HCT116 (cell line): ENCODE data around the gene KMT2E. TPM values are rescaled to one million over a fixed set of nuclear protein-coding genes. Genes with fewer than 3 reads are reported as not detected.

Source experiments
- ATAC-seq: fragments of 200-7000 bp; cut with Tn5 transposase; 2 replicates; pipeline ENCODE4 v1.9.1; 2020; ENCODE audit warnings: mild to moderate bottlenecking, moderate library complexity
- BruUV-seq: library from RNA; stranded (reverse); fragments of 400-500 nt; replicated peaks from 2 replicates; lab custom pipeline; 2021; lab: Mats Ljungman, UMichigan
- CTCF ChIA-PET: fragments of 300-600 bp; sonication (Branson Sonifier 250); formaldehyde crosslinking; loops from one replicate; lab custom pipeline; 2021; ENCODE audit warnings: antibody characterized with exemption; lab: Charles Lee
- POLR2A ChIA-PET: fragments of 300-600, 350-600 bp; sonication (Branson Sonifier 250); formaldehyde crosslinking; loops from one replicate; lab custom pipeline; 2021; ENCODE audit warnings: antibody characterized with exemption; lab: Charles Lee
- RAD21 ChIA-PET, 2 experiments: fragments of 300-600 bp; sonication (Branson Sonifier 250); formaldehyde crosslinking; loops; one replicate each; lab custom pipeline; 2023; ENCODE audit warnings: low total read pairs in 2 of 2; ENCODE audit not compliant: uncharacterized antibody in 2 of 2, unreplicated experiment in 2 of 2, low non-redundant PET in 1 of 2; lab: Charles Lee
- DNase-seq: peaks from one replicate; pipeline ENCODE4 v3.0.0-alpha.2; 2010; ENCODE audit warnings: low read depth, low spot score
- H2AFZ ChIP-seq: fragments of 200-600 bp; shearing (Covaris generic), sonication (generic); 2 replicates; pipeline ENCODE4 v1.6.1; 2017; ENCODE audit warnings: low read depth, mixed run types, mixed read lengths, antibody characterized with exemption, low read length; ENCODE audit not compliant: poor library complexity, severe bottlenecking
- H3K27ac ChIP-seq: 2 replicates; pipeline ENCODE4 v1.5.1; 2012; ENCODE audit warnings: low read depth, low read length
- H3K27me3 ChIP-seq: fragments of 200-600 bp; sonication (generic); 2 replicates; pipeline ENCODE4 v1.6.1; 2016; ENCODE audit warnings: mixed run types, low read length, mixed read lengths; ENCODE audit not compliant: insufficient read depth
- H3K36me3 ChIP-seq, 2 experiments: fragments of 200-500 bp in 1 of 2; fragments of 200-600 bp in 1 of 2; sonication (Bioruptor generic) in 1 of 2; sonication (generic) in 1 of 2; 2 replicates each; pipeline versions ENCODE4 v1.5.1 to v1.6.1; 2014 to 2016; ENCODE audit warnings: low read length in 2 of 2, inconsistent platforms in 1 of 2, mixed read lengths in 1 of 2, mixed run types in 1 of 2; ENCODE audit not compliant: insufficient read depth in 2 of 2, control insufficient read depth in 1 of 2
- H3K4me1 ChIP-seq, 2 experiments: fragments of 200-600 bp in 1 of 2; sonication (generic) in 1 of 2; 2 replicates each; pipeline versions ENCODE4 v1.5.1 to v1.6.1; 2012 to 2017; ENCODE audit warnings: low read length in 2 of 2, inconsistent platforms in 1 of 2, mild to moderate bottlenecking in 1 of 2, mixed read lengths in 1 of 2, mixed run types in 1 of 2, moderate library complexity in 1 of 2; ENCODE audit not compliant: insufficient read depth in 2 of 2, control insufficient read depth in 1 of 2
- H3K4me2 ChIP-seq: fragments of 200-600 bp; sonication (generic); 2 replicates; pipeline ENCODE4 v1.6.1; 2017; ENCODE audit warnings: mixed run types, low read length, mixed read lengths
- H3K4me3 ChIP-seq, 2 experiments: fragments of 200-600 bp in 1 of 2; sonication (generic) in 1 of 2; replicated peaks in 1 of 2; 2 replicates each; pipeline ENCODE4 v1.5.1; 2011 to 2016; ENCODE audit warnings: low read length in 2 of 2, control low read depth in 1 of 2, low read depth in 1 of 2, mild to moderate bottlenecking in 1 of 2, mixed read lengths in 1 of 2, mixed run types in 1 of 2
- H3K79me2 ChIP-seq: fragments of 200-600 bp; sonication (generic); 2 replicates; pipeline ENCODE4 v1.6.1; 2017; ENCODE audit warnings: mild to moderate bottlenecking, mixed run types, low read length, moderate library complexity, mixed read lengths; ENCODE audit not compliant: insufficient read depth
- H3K9ac ChIP-seq: fragments of 200-600 bp; sonication (generic); 2 replicates; pipeline ENCODE4 v1.6.1; 2016; ENCODE audit warnings: low read length, mixed read lengths
- H3K9me2 ChIP-seq: fragments of 200-600 bp; sonication (generic), shearing (Covaris generic); 2 replicates; pipeline ENCODE4 v1.6.1; 2017; ENCODE audit warnings: mixed run types, mild to moderate bottlenecking, moderate library complexity; ENCODE audit not compliant: insufficient read depth
- H3K9me3 ChIP-seq, 2 experiments: fragments of 200-500 bp in 1 of 2; fragments of 200-600 bp in 1 of 2; sonication (Bioruptor generic) in 1 of 2; sonication (generic) in 1 of 2; 2 replicates each; pipeline ENCODE4 v1.6.1; 2014 to 2017; ENCODE audit warnings: low read length in 2 of 2, mixed read lengths in 2 of 2, inconsistent platforms in 1 of 2, low read depth in 1 of 2, mild to moderate bottlenecking in 1 of 2, mixed run types in 1 of 2, moderate library complexity in 1 of 2; ENCODE audit not compliant: control insufficient read depth in 1 of 2, insufficient read depth in 1 of 2
- H4K20me1 ChIP-seq: fragments of 200-600 bp; sonication (generic), shearing (Covaris generic); 2 replicates; pipeline ENCODE4 v1.6.1; 2017; ENCODE audit warnings: mixed run types, mild to moderate bottlenecking, moderate library complexity; ENCODE audit not compliant: insufficient read depth
- CBX3 ChIP-seq: IDR thresholded peaks from 2 replicates; pipeline ENCODE4 v1.6.1; 2012; ENCODE audit warnings: low read depth
- EZH2 ChIP-seq: fragments of 200-600 bp; sonication (generic); IDR thresholded peaks from 2 replicates; pipeline ENCODE4 v1.6.1; 2017; ENCODE audit warnings: antibody characterized with exemption, mixed run types
- RAD21 ChIP-seq: IDR thresholded peaks from 2 replicates; pipeline ENCODE4 v1.6.1; 2012; ENCODE audit warnings: low read depth, mild to moderate bottlenecking
- REST ChIP-seq: IDR thresholded peaks from 2 replicates; pipeline ENCODE4 v1.6.1; 2012; ENCODE audit warnings: low read depth
- SP1 ChIP-seq: IDR thresholded peaks from 2 replicates; pipeline ENCODE4 v1.6.1; 2012; ENCODE audit warnings: low read depth
- SRF ChIP-seq: IDR thresholded peaks from 2 replicates; pipeline ENCODE4 v1.6.1; 2012; ENCODE audit warnings: low read depth
- TCF7L2 ChIP-seq: IDR thresholded peaks from 2 replicates; pipeline ENCODE4 v1.7.0; 2011; ENCODE audit warnings: borderline replicate concordance, inconsistent platforms; ENCODE audit not compliant: insufficient read depth, insufficient read length; ENCODE audit errors: extremely low read depth
- ZFX ChIP-seq: fragments of 450-650 bp; IDR thresholded peaks from 2 replicates; pipeline ENCODE4 v1.6.1; 2017
- intact Hi-C: fragments of 100-400 bp; cut with micrococcal nuclease; formaldehyde crosslinking; loops from 2 replicates; pipeline ENCODE4 v1.10.0; 2022
- total RNA-seq: library from RNA; stranded (reverse); gene quantifications from one replicate; pipeline ENCODE4 v1.2.1, GENCODE V29; 2021; ENCODE audit not compliant: unreplicated experiment

Gene KMT2E
- total RNA-seq, 1 experiment from 2014 or later = 39.8 TPM

- CTCF ChIA-PET = no interaction called here
- no TSS peak for BruUV-seq
- RAD21 ChIA-PET = no interaction called here
- H3K27ac ChIP-seq = no peak overlapping the region
- no peak for DNase-seq
- no peak overlapping the region for H3K9ac ChIP-seq
- no peaks in the 10 kb centered on the region for H3K36me3 ChIP-seq
- TF ChIP-seq EZH2 (no peak), TCF7L2 (no peak), SP1 (no peak), ZFX (no peak), RAD21 (no peak), SRF (no peak), REST (no peak), CBX3 (no peak)
- TF ChIP-seq, all 23 proteins: peak for 0
- H3K27me3 ChIP-seq = no peaks in the 10 kb centered on the region
- H3K4me2 ChIP-seq = no peak overlapping the region
- no peaks in the 10 kb centered on the region for H3K4me1 ChIP-seq
- H3K79me2 ChIP-seq = peaks cover 8% of the 10 kb centered on the region; the same call in 1 of the 2 replicates
- POLR2A ChIA-PET = no interaction called here
- intact Hi-C loops = no loop called here
- no peaks in the 10 kb centered on the region for H3K9me2 ChIP-seq
- H2AFZ ChIP-seq = no peak overlapping the region
- no peaks in the 10 kb centered on the region for H3K9me3 ChIP-seq
- H3K4me3 ChIP-seq = no peak overlapping the region
- no peak for ATAC-seq
- no peaks in the 10 kb centered on the region for H4K20me1 ChIP-seq
Observed at GRCh38 chr7:105130580-105130979, 116.6 kb downstream of the KMT2E start.
